Immature natural killer cell (primary cell): ENCODE measurements around the gene CMC1. TPM values are rescaled to one million over a fixed set of nuclear protein-coding genes. Genes with fewer than 3 reads are reported as not detected.

Experiments
- DNase-seq, 3 donors: peaks; one replicate each; pipeline ENCODE4 v3.0.0; 2022; ENCODE audit warnings: mixed read lengths in 1 of 3
- H3K27ac Mint-ChIP-seq, 6 donors: one replicate each; pipeline ENCODE4 v1.8.0; 2020; ENCODE audit warnings: mixed read lengths in 6 of 6, mild to moderate bottlenecking in 5 of 6, inconsistent platforms in 4 of 6, moderate library complexity in 3 of 6
- H3K27me3 Mint-ChIP-seq, 3 donors: one replicate each; pipeline ENCODE4 v1.8.0; 2020 to 2021; ENCODE audit warnings: low read depth in 3 of 3, mild to moderate bottlenecking in 3 of 3, mixed read lengths in 3 of 3, moderate library complexity in 3 of 3, inconsistent platforms in 1 of 3
- H3K36me3 Mint-ChIP-seq, 3 donors: one replicate each; pipeline ENCODE4 v1.8.0; 2020; ENCODE audit warnings: mixed read lengths in 3 of 3, inconsistent platforms in 2 of 3, mild to moderate bottlenecking in 2 of 3
- H3K4me1 Mint-ChIP-seq, 2 donors: one replicate each; pipeline ENCODE4 v1.8.0; 2020; ENCODE audit warnings: inconsistent platforms in 2 of 2, mild to moderate bottlenecking in 2 of 2, mixed read lengths in 2 of 2, moderate library complexity in 1 of 2
- H3K4me3 Mint-ChIP-seq, 5 donors: one replicate each; pipeline ENCODE4 v1.8.0; 2020; ENCODE audit warnings: mild to moderate bottlenecking in 5 of 5, mixed read lengths in 5 of 5, inconsistent platforms in 3 of 5, moderate library complexity in 3 of 5
- H3K9me3 Mint-ChIP-seq, 6 donors: one replicate each; pipeline ENCODE4 v1.8.0; 2020; ENCODE audit warnings: mild to moderate bottlenecking in 6 of 6, mixed read lengths in 6 of 6, inconsistent platforms in 4 of 6, moderate library complexity in 3 of 6
- polyA plus RNA-seq, 3 donors: library from polyadenylated mRNA; unstranded; fragments of 300-500 nt; fragmentation: Illumina TruSeq; gene quantifications; one replicate each; pipeline ENCODE4 v1.2.3, GENCODE V29; 2021

Gene CMC1
- polyA plus RNA-seq, 3 donors from 2014 or later, result 471 to 902 (median 536) TPM

- Mint-ChIP-seq H3K4me3 (no peak overlapping the region), H3K27ac (no peak overlapping the region)
- no peak for DNase-seq
These were observed 17.0 kb upstream of the CMC1 start for GRCh38 chr3:28224430-28224829.

DNA sequence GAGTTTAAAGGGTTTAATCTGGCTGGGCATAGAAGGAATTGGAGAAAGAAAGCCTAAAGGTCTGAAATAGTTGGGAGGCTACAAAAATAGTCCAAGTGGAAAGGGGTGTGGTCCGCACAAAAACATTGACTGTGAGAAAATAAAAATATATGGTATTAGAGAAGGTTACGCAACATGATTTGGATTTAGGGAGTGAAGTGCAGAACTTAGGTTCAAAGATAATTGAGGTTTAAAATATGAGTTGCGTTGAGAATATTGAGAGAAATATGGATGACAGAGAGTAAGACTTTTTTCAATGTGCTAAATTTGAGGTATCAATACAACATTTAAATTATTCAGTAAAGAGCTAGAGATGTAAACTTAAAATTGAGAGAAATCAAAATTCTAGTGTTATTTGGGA, 15.4 kb upstream of the CMC1 start:
- peaks cover 0 to 7% (median 1%) of the 10 kb centered on the region in 3 donors for H3K27me3 Mint-ChIP-seq
- H3K9me3 Mint-ChIP-seq, result no peaks in the 10 kb centered on the region
- H3K36me3 Mint-ChIP-seq, result peaks cover 4 to 7% (median 4%) of the 10 kb centered on the region in 3 donors
- peaks cover 9 to 18% of the 10 kb centered on the region in 2 donors for H3K4me1 Mint-ChIP-seq
- H3K27ac Mint-ChIP-seq, result no peak overlapping the region
- DNase-seq, result no peak
- H3K4me3 Mint-ChIP-seq, result no peak overlapping the region

More at GRCh38 chr3:28224430-28224829, 17.0 kb upstream of the CMC1 start:
- peaks cover 0 to 7% (median 1%) of the 10 kb centered on the region in 3 donors for H3K27me3 Mint-ChIP-seq
- peaks cover 0 to 2% (median 0%) of the 10 kb centered on the region in 6 donors for H3K9me3 Mint-ChIP-seq
- H3K4me1 Mint-ChIP-seq, result peaks cover 2 to 11% of the 10 kb centered on the region in 2 donors
- peaks cover 4 to 8% (median 7%) of the 10 kb centered on the region in 3 donors for H3K36me3 Mint-ChIP-seq

DNA sequence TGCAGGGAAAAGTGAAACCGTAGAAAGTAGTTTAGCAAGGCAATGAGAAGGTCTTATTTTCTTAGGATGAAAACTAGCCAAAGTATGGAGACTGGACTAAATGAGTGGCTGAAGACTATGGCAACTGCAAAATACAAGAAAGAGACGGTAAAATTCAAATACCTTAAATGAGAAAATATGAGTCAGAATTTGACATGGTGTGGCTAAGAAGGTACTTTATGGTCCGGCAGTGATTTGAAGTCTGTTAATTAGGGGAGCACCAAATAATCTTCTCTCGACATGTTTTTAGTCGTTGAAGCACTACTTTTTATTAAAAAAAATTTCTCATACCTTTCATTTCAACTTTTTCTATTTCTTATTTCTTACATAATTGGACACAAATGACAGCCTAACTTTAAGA, 12.8 kb upstream of the CMC1 start:
- Mint-ChIP-seq H3K36me3 (peaks cover 4 to 10% (median 7%) of the 10 kb centered on the region in 3 donors), H3K27ac (no peak overlapping the region), H3K4me3 (no peak overlapping the region), H3K4me1 (peaks cover 29 to 35% of the 10 kb centered on the region in 2 donors), H3K9me3 (no peaks in the 10 kb centered on the region), H3K27me3 (peaks cover 0 to 7% (median 3%) of the 10 kb centered on the region in 3 donors)
- no peak for DNase-seq

DNA sequence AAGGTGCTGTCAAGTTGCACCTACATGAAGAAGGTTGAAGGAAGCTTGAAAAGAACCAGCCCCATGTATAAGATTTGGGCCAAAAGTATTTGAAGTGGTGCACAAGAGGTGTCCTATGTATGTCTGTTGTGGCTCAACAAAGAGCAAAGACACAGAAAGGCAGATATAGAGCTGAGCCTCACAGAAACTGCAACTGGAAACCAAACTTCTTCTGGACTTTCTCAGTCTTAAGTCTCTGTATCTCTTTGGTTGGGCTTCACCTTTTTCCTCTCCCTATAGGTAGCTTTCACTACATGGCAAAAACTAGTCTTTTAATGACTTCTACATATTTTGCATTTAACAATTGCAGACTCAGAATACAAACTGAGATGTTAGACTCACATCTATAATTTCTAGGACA, 8.8 kb upstream of the CMC1 start:
- no peak for DNase-seq
- Mint-ChIP-seq H3K9me3 (no peaks in the 10 kb centered on the region), H3K27me3 (peaks cover 0 to 3% (median 1%) of the 10 kb centered on the region in 3 donors), H3K4me3 (peak overlapping the region in 1 of 5 donors; percentile 39), H3K27ac (no peak overlapping the region), H3K4me1 (peaks cover 52 to 62% of the 10 kb centered on the region in 2 donors), H3K36me3 (peaks cover 0 to 6% (median 3%) of the 10 kb centered on the region in 3 donors)

- Mint-ChIP-seq H3K9me3 (no peaks in the 10 kb centered on the region), H3K27me3 (peaks cover 0 to 3% (median 1%) of the 10 kb centered on the region in 3 donors), H3K36me3 (peaks cover 0 to 6% (median 0%) of the 10 kb centered on the region in 3 donors), H3K27ac (peak overlapping the region in 4 of 6 donors; percentile 2 to 63 (median 36)), H3K4me1 (peaks cover 52 to 69% of the 10 kb centered on the region in 2 donors), H3K4me3 (peak overlapping the region; percentile 40 to 72 (median 50))
- DNase-seq, result peak; percentile 21 to 30 (median 25)
These were observed 7.0 kb upstream of the CMC1 start for GRCh38 chr3:28234454-28234853.

DNA sequence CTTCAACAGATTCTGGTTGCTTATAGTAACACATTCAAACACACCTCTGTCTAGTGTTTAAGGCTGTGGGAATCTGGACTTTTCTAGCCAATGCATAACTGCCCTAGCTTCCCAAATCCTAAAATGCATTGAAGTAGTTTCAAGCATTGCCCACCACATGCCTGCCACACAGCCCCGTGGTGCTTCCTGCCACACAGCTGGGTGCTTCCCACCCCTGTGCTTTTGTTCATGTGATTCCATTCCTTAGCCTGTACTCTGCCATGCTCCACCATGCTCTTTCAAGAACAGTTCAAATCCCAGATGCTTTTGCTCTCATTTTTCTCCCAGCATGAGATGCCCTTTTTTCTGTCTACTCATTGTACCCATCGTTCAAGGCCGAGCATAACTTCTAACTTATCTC, 2.3 kb upstream of the CMC1 start:
- DNase-seq, result no peak
- Mint-ChIP-seq H3K4me1 (peaks cover 53 to 72% of the 10 kb centered on the region in 2 donors), H3K9me3 (no peaks in the 10 kb centered on the region), H3K27me3 (peaks cover 0 to 7% (median 1%) of the 10 kb centered on the region in 3 donors), H3K36me3 (no peaks in the 10 kb centered on the region), H3K27ac (no peak overlapping the region), H3K4me3 (no peak overlapping the region)

DNA sequence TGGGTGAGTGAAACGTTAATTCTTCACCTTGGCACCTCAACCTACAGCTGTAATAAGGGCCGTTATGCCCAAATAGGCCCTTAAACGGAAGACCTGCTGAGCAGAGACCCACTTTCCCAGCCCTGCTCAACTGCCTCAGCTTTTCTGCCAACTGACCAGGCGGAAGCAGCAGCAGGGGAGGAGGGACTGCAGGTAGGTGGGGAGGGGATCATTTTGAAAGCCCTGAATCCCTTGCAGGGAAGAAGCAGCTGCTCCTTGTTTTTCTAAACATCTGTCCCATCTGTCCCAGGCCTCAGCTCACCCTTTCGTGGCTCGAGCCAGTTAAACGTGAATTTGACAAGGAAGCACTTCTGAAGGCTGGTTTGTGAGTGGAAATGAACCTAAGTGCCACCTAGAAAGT, 978 bp upstream of the CMC1 start:
- Mint-ChIP-seq H3K27ac (peak overlapping the region in 5 of 6 donors; percentile 77 to 90 (median 90)), H3K4me3 (peak overlapping the region; percentile 94 to 96 (median 96)), H3K36me3 (no peaks in the 10 kb centered on the region), H3K9me3 (no peaks in the 10 kb centered on the region), H3K4me1 (peaks cover 51 to 72% of the 10 kb centered on the region in 2 donors), H3K27me3 (peaks cover 0 to 7% (median 1%) of the 10 kb centered on the region in 3 donors)
- DNase-seq, result no peak

- peaks cover 61 to 75% of the 10 kb centered on the region in 2 donors for H3K4me1 Mint-ChIP-seq
- peaks cover 0 to 4% (median 1%) of the 10 kb centered on the region in 3 donors for H3K27me3 Mint-ChIP-seq
- no peaks in the 10 kb centered on the region for H3K36me3 Mint-ChIP-seq
- peak overlapping the region; percentile 94 to 96 (median 96) for H3K4me3 Mint-ChIP-seq
- no peaks in the 10 kb centered on the region for H3K9me3 Mint-ChIP-seq
- DNase-seq, result no peak
- peak overlapping the region; percentile 77 to 92 (median 89) for H3K27ac Mint-ChIP-seq
These were observed 1.1 kb downstream of the CMC1 start for GRCh38 chr3:28242519-28242918.

DNA sequence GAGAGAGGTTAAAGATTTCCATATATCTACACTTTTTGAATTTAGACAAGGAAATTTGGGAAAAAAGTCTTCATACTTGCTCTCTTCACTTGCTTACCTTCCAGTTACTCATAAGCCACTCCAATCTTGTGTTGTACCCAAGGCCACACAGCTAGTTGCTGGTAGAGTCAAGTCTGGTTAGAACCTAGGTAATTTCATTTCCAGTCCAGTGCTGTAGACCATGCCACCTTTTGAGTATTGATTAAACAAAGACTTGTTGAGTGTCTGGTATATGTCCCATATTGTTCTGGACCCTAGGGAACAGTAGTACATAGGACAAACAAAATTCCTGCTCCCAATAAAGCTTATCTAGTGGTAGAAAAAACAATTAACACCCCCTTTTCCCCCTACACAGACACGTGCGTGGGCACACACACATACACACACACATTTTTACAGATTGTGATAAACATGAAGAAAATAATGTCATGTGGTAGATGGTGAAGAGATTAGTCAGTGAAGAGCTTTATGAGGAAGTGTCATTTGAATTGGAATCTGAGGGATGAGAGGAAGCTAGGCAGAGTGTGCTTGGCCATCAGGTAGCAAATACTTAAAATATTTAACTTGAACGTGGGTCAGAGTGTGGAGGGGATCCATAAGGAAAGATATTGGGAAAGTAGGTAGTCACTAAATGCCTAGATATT, 2.1 kb downstream of the CMC1 start:
- Mint-ChIP-seq H3K9me3 (no peaks in the 10 kb centered on the region), H3K4me3 (peak overlapping the region; percentile 33 to 96 (median 46)), H3K27ac (peak overlapping the region; percentile 13 to 77 (median 32)), H3K36me3 (no peaks in the 10 kb centered on the region), H3K27me3 (peaks cover 0 to 4% (median 1%) of the 10 kb centered on the region in 3 donors), H3K4me1 (peaks cover 72 to 85% of the 10 kb centered on the region in 2 donors)
- peak; percentile 24 to 54 (median 36) for DNase-seq

GRCh38 chr3:28244491-28244890, 3.1 kb downstream of the CMC1 start:
- H3K4me3 Mint-ChIP-seq, result peak overlapping the region in 4 of 5 donors; percentile 3 to 96 (median 70)
- no peak for DNase-seq
- peaks cover 75 to 84% of the 10 kb centered on the region in 2 donors for H3K4me1 Mint-ChIP-seq
- peak overlapping the region in 5 of 6 donors; percentile 17 to 77 (median 51) for H3K27ac Mint-ChIP-seq
- no peaks in the 10 kb centered on the region for H3K36me3 Mint-ChIP-seq
- peaks cover 0 to 4% (median 1%) of the 10 kb centered on the region in 3 donors for H3K27me3 Mint-ChIP-seq
- no peaks in the 10 kb centered on the region for H3K9me3 Mint-ChIP-seq

DNA sequence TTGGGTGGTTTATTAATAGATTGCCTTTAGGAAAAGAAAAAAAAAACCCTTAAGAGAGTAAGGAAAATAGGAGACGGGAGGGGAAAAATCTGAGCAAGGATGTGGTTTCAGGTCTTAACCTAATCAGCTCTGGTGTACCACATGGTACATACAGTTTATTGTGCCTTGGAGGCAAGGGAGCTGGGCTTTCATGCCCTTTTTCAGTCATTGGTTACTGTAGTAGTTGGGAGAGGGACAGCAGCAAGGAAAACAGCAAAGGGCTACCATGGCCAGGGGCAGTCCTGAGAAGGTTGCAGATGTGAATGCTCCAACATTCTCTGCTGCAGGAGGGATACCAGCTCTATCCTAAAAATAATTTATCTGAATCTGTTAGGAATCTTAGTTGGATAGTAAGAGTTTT, 5.9 kb downstream of the CMC1 start:
- Mint-ChIP-seq H3K9me3 (no peaks in the 10 kb centered on the region), H3K27me3 (peaks cover 0 to 5% (median 4%) of the 10 kb centered on the region in 3 donors), H3K27ac (peak overlapping the region in 1 of 6 donors; percentile 43), H3K4me1 (peaks cover 87 to 92% of the 10 kb centered on the region in 2 donors), H3K36me3 (no peaks in the 10 kb centered on the region), H3K4me3 (peak overlapping the region in 4 of 5 donors; percentile 10 to 18 (median 14))
- DNase-seq, result no peak

- Mint-ChIP-seq H3K9me3 (no peaks in the 10 kb centered on the region), H3K36me3 (no peaks in the 10 kb centered on the region), H3K27me3 (peaks cover 0 to 5% (median 4%) of the 10 kb centered on the region in 3 donors), H3K27ac (peak overlapping the region; percentile 24 to 88 (median 68)), H3K4me1 (peaks cover 72 to 78% of the 10 kb centered on the region in 2 donors), H3K4me3 (peak overlapping the region; percentile 4 to 64 (median 54))
- no peak for DNase-seq
These were observed 9.6 kb downstream of the CMC1 start for GRCh38 chr3:28250999-28251398.

GRCh38 chr3:28252001-28252431, 10.6 kb downstream of the CMC1 start:
- H3K4me1 Mint-ChIP-seq, result peaks cover 64 to 74% of the 10 kb centered on the region in 2 donors
- H3K4me3 Mint-ChIP-seq, result peak overlapping the region; percentile 64 to 86 (median 76)

More at GRCh38 chr3:28252001-28252431, 10.6 kb downstream of the CMC1 start:
- peaks cover 0 to 5% (median 4%) of the 10 kb centered on the region in 3 donors for H3K27me3 Mint-ChIP-seq
- peak overlapping the region; percentile 74 to 92 (median 86) for H3K27ac Mint-ChIP-seq
- H3K9me3 Mint-ChIP-seq, result no peaks in the 10 kb centered on the region
- H3K36me3 Mint-ChIP-seq, result no peaks in the 10 kb centered on the region
- peak; percentile 79 to 87 (median 84) for DNase-seq
